Activated naive CD4-positive, alpha-beta T cell (primary cell): Measurements from ENCODE around the gene INO80.

Experiments
- DNase-seq, 4 experiments: peaks; one replicate each; lab custom pipeline; 2025; lab: John Stamatoyannopoulos, UW

Gene INO80

DNA sequence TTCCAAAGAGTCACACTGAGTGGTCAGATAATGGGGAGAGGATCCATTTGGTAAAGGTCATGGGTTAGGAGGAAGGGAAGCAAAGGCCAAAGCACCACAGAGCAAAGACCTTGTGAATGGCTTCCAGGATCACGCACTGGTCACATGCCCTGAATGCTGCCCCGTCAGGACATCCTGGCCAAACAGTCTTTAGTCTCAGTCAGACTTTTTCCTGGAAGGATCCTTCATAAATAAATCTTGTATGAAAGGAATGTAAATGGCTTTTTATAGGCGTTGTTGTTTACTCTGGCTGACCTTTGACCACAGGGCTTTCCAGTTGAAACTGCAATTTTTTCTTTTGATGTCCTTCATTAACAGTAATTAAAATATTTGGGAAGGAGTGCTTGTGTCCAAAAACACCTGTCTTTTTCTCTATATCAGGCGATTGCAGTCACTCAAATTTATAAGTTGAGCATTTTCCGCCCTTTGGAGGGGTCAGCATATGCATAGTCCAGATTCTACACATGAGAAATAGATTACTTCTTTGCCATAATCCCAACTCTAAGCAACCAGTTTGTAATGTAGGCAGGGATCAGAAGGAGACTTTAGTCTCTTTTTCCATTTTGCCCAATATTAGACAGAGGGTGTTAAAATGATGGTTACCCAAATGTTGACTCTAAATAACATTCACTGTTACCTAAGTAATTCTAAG is 114.4 kb downstream of the INO80 start:
- DNase-seq = no peak

DNA sequence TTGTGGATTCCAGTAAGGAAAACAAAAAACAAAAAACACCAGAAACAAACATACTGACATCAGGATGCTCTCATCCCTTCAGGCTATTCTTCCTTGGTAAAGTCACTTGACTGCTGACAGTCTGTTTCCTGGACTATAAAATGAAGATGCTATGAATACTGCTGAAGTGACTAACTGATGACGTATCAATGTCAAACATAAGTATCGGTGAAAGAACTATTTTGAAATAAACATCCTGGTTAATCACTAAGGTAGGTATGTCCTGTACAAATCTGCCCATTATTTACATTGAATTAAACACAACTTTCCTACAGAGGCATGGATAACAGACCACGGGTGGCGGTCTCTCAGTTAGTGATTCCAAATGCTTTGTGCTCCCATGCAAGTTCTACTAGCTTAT is 116.9 kb downstream of the INO80 start:
- DNase-seq = no peak

DNA sequence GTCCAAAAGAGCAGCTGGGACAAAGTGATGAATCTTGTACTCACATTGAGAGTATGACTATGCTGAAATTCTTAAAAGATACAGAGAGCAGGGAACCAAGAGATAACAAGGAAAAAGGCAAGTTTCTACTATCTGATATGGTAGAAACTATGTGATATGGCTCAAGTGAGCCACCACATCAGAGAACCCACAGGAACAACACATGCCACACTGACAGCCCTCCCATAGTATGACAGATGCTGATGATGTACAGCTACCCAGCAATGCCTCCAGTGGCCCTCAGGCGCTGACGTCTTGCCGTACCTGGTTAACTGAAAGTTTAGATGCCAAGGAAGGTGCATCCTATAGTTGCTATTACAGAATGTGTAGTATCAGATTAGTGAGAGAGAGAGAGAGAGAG is 120.4 kb downstream of the INO80 start:
- DNase-seq = no peak

DNA sequence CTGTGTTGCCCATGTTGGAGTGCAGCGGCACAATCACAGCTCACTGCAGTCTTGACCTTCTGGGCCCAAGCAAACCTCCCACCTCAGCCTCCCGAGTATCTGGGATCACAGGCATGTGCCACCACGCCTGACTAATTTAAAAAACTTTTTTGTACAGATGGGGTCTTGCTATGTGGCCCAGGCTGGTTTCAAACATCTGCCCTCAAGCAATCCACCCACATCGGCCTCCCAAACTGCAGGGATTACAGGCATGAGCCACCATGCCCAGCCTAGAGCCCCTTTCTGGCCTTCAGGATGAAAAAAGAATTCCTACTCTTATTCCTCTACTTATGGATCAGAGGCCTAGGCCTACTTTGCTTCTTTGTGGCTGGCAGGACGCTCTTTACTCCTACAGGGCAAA is 123.3 kb downstream of the INO80 start:
- no peak for DNase-seq

DNA sequence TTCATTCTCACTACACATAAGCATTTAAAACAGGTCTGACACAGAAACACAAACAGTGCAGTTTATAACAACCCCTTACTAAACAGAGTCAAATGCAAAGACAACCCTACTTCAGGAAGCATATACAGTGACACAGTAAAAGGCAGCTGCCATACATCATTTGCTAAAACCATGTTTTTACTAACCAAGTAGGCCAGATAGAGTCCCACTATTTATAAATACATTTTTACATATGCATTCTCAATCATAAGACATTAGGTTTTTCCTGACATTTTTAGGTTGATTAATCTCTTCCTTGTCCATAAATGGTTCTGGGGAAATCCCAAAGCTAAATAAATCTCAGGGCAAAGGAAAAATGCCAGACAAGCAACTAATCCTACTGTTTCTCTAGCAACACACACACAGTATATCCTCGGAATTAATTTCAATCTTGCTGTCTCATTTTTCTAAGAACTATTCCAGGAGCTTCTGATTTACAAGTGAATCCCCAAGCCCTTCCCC is 123.8 kb downstream of the INO80 start:
- DNase-seq = no peak

DNA sequence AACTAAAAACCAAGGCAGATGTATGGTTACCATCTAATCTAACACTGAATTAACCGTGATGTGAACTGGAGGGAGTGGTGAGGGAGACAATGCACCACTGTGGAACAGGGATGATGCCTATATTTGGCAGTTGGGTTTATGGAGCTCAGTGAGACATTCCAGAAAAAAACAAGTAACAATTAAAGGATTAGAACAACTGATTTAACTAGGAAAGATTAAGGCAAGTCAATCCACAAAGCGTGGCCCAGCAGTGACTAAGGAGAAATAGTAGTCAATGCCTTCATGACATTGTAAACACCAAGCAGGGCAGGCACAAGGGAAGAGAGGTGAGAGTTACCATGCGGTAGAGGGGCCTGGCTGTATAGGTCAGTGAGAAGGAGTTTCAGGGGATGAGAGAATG is 124.7 kb downstream of the INO80 start:
- DNase-seq = no peak

DNA sequence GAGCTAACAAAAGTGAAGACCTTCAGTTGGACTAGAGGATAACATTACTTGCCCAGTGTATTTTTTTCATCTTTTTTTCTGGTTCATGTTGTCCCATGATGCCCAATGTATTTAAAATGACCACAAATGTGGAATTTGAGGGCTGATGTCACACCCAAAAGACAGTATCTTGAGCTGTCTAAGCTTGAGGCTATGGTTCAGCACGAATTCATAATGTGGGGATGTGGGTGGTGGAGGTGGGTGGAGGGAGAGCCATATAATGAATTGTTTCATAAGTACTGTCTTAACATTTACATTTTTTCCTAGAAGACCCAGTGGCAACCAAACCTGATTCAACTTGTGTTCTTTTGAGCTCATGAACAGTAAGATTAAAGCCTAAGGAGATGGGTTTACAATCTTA is 125.3 kb downstream of the INO80 start:
- DNase-seq = no peak

DNA sequence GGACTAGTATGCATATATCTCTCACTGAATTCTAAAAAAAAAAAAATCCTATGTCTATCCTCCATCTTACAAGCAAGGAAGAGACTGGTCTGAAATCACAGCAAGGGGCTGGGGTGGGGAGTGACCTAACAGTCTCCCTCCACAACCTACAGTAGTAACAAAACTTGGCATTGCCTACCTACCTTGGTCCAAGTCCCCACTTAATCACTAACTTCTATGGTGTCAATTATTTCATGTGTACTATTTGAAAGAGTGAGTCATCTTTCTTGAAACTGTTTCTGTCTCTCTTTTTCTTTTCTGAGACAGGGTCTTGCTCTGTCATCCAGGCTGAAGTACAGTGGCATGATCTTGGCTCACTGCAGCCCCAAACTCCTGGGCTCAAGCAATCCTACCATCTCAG is 126.0 kb downstream of the INO80 start:
- no peak for DNase-seq

DNA sequence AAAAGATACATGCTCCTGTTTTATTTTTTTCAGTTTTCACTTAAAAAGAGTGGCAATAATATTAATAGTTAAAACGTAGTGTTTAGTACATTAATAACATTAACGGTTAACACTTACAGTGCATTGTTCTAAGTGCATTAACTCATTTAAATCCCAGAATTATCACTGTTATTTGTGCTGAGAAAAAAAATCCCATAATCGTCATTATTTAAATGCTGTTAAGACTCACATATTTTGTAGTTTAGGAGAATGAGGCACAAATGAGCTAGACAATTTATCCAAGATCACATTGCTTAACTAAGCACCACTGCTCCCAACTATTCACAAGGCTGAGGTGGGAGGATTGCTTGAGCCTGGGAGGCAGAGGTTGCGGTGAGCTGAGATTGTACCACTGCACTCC is 127.9 kb downstream of the INO80 start:
- DNase-seq = no peak

DNA sequence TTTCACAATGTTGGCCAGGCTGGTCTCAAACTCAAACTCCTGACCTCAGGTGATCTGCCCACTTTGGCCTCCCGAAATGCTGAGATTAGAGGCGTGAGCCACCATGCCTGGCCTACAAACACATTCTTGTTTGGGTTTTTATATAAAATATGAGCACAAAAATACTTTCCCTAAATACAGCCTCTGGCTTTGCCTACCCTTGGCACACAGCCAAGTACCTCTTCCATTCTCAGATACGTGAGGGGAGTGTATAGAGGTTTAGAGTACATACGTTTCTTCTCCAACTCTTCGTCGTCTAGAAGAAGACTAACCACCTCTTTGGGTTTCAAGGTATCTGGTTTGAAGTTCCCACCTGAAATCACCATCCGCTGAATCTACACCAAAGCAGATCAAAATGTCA is 129.3 kb downstream of the INO80 start:
- no peak for DNase-seq

DNA sequence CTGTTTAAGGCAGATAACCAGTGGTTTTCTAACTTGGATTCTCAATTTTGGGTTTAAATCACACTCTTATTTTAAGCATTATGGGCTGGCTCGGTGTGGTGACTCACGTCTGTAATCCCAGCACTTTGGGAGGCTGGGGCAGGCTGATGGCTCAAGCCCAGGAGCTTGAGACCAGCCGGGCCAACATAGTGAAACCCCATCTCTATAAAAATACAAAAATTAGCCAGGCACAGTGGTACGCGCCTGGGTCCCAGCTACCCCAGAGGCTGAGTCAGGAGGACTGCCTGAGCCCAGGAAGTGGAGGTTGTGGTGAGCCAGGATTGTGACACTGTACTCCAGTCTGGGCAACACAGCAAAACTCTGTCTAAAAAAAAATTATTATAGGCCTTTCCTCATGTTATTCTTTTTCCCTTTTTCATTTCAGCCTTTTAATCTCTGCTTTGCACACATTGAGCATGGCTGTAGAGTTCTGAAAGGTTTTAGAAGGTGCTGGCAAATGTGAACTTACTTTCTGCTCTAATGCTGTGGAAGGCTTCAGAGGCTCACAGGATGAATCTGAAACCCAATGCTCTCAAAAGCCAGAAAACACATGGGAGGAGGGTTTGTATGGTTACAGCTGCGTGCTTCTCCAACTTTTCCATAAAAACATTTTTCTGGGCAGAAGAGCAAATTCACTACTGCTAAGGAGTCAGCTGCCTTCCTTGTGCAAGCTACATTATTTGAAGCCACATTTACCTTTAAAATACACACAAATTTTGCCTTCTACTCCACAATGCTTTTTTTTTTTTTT is 130.3 kb downstream of the INO80 start:
- DNase-seq = no peak

DNA sequence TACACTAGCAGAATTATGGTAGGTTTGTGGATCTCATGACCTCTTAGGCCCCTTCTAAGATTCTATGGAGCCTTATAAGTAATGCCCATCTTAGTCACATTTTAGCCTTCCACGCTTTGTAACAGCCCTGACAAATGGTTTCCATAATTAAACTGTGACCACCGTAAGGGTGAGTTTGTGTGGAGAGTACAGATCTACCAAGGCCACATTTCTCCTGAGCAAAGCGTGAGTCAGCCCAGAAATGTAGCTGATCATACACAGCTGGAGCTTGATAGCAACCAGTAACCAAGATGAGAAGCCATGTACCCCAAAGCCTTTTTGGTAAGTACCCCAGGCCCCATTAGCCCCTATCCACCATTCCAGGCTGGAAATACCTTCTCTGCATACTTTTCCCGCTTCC is 131.1 kb downstream of the INO80 start:
- no peak for DNase-seq

DNA sequence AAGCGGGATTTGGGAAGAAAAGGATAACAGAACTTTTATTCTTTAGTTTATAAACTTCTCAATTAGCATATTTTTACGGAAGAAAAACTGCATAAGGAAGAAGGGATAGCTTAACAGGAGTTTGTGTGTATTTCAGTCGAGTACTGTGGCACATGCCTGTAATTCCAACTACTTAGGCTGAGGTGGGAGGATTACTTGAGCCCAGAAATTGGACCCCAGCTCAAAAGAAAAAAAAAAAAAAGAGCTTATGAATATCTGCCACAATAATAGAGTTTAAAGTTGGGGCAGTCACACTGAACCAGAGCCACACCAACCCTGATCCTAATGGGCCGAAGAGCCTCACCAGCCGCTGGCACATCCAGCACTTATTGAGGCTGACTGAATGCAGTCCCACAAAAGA is 131.7 kb downstream of the INO80 start:
- no peak for DNase-seq

DNA sequence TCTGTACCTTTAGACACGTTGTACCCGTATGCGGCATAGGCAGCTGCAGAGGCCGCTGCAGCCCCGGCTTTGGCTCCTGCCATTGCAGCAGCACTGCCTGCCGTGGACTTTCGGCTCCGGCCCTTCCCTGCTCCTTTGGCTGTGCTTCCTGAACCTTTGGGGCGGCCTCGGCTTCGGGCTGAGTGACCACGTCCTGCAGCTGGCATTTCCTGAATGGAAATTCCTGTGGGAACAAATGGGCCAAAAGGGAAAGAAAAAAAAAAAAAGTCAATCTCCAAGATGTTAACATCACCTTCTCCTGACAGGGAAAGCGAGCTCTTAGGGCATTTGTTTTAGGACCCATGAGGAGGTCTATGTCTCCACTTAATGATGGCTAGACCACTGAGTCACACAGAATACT is 133.2 kb downstream of the INO80 start:
- DNase-seq = no peak

DNA sequence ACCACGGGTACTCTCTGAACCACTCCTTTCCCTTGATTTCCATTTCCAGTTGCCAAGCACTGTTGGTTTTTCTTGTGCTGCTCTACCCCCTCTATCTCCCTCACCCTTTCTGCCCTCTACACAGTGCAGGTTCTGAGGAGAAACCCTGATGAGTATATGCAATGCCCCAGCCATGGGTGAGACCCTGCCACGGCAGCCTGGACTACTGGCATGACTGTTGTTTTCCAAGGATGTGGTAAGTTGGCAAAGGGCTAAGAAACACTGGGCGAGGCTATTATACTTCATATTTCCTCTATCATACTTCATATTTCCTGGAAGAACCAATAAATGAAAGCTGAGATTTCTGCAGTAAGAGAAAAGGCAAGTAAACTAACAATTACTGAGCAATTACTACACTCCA is 134.9 kb downstream of the INO80 start:
- DNase-seq = no peak

DNA sequence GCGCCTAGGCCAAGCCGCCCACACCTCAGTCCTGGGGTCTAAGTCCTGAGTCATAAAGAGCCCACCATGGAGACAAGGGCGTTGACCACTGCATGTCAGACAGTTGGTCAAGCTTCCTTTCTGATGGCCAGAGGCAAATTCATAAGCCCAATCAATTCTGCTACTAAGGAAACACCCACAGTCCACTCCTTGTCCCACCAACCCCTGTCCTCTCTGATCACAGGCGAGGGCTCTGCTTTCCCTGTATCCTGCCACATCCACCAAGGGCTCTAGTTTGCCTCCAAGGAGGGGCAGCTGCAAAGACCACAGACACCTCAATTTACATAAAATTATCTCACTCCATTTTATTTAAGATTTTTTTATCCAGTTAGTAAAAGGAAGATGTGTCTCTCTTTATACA is 137.5 kb downstream of the INO80 start:
- no peak for DNase-seq

DNA sequence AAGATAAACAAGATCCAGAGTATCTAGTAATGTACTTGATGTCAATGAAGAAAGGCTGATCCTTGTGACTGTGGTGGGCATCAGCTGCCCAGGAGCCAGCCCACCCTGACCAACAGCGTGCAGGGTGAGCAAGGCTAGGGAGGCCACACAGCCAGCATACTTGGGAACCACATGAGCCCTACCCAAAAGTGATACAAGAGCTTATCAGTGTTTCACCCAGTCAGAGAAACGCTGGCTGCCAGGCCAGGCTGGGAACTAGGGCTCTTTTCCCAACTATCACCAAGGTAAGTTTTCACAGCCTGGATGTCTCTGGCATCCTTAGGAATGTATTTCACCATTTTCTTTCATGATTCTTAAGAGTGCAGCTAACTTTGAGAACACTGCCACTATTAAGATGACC is 137.9 kb downstream of the INO80 start:
- no peak for DNase-seq

DNA sequence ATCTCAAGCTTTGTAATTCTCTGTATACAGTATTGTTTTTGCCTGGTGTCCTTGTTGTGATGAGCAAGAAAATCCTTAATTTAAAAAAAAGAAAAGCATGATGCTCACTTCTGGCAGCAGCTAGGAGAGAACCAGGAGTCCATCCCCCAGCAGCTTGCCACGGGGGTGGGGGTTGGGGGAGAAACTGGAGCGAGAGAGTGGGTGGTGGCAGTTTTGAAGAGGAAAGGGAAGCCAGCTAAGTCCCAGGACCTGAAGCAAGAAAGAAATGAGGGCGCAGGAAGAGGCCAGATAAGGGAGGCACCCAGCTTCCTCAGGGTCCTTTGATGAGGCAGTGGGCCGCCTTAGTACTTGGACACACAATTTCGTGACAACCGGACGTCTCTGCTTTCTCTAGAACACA is 139.3 kb downstream of the INO80 start:
- DNase-seq = no peak

DNA sequence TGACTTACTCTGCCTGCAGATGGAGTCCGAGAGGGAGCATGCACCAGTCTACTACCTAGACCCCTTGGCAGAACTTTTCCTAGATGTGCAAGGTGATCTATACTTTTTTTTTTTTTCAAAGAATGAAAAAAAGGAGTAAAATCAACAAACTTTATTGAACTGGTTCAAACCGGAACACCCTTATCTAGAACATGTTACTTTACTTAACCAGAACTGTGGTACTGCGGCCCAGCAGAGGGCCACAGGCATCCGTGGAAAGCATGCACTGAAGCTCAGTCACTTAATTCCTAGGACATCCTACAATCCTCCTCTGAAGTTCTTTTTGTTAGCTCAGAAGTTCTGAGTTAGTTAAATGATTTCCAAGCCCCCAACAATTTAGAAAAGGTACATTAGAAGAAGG is 141.2 kb downstream of the INO80 start:
- no peak for DNase-seq

DNA sequence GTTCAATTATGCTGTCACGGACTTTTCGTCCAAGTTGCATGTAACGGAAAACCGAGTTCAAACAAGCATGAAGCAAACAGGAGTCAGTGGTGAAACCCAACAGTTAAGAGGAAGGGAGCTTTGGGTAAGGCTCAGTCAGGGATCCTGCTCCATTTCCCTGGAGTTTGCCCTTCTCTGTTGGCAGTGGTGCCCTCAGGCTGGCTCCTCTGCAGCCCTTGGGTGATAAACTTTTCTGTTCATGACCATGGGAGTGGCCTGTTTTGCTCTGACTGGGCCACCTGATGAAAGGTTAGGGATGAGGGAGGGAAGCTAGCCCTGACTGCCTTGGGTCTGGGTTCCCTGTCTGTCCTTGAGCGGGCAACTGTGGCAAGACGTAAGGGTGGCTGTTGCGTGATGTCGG is 146.7 kb downstream of the INO80 start:
- no peak for DNase-seq

DNA sequence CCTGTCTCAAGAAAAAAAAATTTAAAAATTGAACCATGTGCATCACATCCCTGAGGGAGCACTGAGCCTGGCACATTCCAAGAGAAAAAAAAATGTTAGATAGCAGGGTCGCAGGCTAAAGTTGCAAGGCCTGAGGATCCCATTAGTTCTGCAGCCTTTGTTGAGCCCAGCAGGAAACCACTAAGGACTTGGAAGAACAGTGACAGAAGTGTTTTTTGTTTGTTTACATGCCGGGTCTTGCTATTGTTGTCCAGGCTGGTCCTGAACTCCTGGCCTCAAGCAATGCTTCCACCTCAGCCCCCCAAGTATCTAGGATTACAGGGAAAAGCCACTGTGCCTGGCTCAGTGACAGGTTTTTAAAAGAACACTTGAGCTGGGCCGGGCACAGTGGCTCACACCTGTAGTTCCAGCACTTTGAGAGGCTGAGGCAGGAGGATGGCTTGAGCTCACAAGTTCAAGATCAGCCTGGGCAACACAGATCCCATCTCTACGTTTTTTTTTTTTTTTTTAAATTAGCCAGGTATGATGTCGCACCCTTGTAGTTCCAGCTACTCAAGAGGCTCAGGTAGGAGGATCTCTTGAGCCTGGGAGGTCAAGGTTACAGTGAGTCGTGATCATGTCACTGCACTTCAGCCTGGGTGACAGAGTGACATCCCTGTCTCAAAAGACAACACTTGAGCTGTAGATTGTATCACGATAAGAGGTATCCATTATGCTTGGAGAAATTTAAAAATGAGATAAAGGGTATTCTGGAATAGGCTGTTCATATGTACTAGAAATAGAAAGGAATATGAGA is 147.6 kb downstream of the INO80 start:
- no peak for DNase-seq

DNA sequence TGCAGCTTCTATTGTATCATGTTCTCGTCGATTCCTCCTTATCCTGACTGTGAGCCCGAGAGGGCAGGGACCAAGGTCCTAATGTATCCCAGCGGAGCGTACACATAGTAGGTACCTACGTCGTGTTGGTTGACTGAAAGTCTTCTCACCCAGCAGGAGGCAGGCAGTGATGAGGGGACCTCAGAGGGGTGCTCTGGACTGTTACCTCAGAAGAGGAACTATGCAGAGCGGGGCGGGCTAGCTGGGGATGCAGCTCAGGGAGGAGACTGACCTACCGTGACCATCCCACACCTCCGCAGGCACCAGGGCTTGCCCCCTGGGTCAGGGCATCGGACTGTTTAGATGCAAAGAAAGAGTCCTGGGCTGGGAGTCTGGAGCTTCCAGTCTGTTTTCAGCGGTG is 151.4 kb downstream of the INO80 start:
- DNase-seq = no peak

DNA sequence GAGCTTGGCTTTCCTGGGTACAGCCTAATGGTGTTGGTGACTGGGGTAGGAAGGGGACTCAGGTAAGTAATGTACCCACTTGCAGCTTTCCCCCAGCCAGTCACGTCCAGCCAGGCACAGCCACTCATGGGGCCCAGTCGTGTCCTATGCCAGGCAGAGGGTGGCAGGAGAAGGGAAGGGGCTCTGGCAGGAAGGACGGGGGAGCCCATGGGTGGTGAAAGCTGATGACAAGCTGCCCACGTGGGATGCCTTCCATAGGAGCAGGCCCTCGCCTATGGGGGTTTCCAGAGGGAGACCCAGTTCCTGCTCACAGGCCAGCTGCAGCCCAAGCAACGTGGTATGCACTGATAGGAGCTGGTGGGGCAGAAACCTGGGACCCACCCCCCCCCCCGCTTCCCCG is 152.1 kb downstream of the INO80 start:
- DNase-seq = no peak
